NCI-H524 treated with DMSO at 0.1 percent for 48 hours (cell line): ENCODE results near the gene HDAC4.
"Not testable (repeated sequence)": the region's sequence is repeated elsewhere in the genome, so short reads cannot be mapped to it uniquely, and the experiment has no call there.

ENCODE experiments used
- DNase-seq: peaks from one replicate; lab custom pipeline; 2025; lab: John Stamatoyannopoulos, UW

HDAC4 gene

DNA sequence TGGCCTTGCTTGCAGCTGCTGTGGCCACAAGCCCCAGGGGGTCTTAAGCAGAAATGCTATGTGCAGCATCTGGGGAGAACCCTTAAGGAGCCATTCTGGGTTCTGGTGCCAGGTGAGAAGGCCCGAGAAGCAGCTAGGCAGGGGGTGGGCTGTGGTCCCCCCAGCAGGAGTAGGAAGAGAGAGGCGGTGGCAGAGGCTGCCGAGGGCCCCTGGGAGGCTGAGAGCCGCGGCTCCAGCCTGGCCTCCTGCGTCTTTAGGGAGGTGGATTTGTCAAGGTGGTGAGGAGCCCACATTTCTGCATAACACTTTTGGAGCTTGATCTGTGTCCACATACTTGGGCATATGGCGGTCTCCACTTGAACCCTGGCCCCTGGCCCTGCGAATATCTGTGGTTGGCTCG lies 356.5 kb downstream of the HDAC4 start:
- no peak for DNase-seq

- DNase-seq: no peak
Measured at GRCh38 chr2:239043326-239043725, 357.5 kb downstream of the HDAC4 start.

DNA sequence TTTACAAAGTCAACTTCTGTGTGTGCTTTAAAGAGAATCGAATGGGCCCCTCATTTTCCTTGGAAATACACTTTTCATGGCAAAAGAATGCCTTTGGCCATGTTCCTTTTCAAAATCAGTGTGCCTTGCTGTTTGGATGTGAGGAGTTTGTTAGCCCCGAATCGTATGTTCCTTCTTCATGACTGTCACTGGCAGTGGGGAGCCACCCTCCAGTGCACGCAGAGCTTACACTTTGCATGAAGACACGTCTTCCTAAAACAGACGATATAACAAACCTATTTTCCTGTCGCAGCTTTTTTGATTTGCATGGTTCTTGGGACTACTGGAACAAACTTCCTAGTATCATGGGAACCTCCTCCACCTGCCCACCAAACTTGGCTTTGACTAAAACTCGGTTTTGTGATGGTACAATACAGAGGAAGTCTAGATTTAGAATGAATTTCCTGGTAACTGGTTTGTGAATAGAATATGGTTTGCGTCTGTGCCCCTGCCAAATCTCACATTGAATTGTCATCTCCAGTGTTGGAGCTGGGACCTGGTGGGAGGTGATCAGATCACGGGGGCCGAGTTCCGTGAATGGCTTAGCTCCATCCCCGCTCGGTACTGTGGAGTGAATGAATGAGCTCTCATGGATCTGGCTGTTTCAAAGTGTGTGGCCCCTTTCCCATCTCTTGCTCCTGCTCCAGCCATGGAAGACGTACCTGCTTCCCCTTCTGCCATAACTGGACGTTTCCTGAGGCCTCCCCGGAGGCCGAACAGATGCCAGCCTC lies 358.1 kb downstream of the HDAC4 start:
- DNase-seq: no peak

- DNase-seq: no peak
Measured at GRCh38 chr2:239042046-239042445, 358.8 kb downstream of the HDAC4 start.

DNA sequence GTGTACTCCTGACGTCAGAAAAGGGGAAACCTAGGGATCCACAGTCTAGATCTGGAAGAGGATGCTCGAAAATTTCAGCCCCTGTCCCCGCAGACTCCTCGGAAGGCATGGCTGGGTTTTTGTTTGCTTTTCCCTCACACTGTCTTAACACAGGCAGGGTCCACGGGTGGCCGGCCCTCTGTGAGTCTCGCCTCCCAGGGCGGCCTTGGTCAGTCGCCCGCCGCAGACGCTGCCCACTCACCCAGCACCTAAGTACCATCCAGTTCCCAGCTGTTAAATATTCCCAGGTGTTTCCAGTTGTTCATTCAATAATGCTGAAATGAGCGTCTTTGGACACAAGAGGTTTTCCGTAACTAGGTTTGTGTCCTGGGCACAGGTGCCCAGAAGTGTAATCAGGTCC lies 359.8 kb downstream of the HDAC4 start:
- no peak for DNase-seq

- no peak for DNase-seq
Measured at GRCh38 chr2:239040152-239040761, 360.6 kb downstream of the HDAC4 start.

- DNase-seq: no peak
Measured at GRCh38 chr2:239039479-239039861, 361.4 kb downstream of the HDAC4 start.

- DNase-seq: no peak
Measured at GRCh38 chr2:239038773-239039478, 361.9 kb downstream of the HDAC4 start.

GRCh38 chr2:239038284-239038683 lies 362.5 kb downstream of the HDAC4 start:
- not testable (repeated sequence) for DNase-seq

DNA sequence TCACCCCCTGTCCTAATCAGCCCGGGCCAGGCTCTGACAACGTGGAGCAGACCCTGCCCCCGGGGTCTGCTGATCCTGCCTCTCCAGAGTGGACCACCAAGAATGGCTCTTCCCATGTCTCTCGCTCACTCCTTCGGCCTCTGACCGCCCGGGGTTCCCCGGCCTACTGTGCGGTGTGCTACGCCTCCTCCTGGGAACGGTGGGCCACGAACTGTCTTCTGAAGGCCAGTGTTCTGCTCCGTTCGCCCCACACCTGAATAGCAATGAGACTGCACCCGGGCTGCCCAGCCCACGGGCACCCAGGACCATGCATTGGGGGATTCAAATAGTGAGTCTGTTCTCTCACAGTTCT lies 363.3 kb downstream of the HDAC4 start:
- DNase-seq: no peak

DNA sequence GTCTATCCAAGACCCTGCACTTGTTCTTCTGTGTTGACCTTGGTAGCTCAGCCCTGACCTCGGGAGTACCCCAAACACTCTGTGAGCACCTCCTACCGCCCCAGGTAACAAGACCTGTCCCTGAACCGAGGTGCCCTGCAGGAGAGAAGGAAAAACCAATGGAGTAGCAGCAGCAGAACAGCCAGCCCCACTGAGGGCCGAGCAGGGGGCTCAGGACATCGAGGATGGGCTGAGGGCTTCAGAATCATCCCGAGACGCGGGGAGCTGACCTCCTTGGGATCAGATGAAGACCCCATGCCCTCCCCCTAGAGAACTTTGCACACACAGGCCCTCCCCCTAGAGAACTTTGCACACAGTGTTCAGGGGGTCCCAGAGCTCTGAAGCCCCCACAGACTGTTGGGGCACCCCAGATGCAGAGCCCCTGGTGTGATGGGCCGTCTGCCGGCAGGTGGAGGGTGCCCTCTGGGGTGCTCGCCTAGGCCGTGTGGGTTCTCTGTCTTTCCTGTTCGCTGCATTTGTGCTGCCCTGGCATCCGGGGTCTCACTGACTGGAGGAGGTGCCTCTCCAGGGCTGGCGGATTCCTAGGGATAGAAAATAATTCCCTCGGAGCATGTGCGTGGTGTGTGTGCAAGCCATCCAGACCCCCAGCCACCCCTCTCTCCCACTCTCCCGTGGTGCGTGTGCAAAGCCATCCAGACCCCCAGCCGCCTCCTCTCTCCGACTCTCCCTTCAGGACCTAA lies 363.8 kb downstream of the HDAC4 start:
- DNase-seq: no peak

DNA sequence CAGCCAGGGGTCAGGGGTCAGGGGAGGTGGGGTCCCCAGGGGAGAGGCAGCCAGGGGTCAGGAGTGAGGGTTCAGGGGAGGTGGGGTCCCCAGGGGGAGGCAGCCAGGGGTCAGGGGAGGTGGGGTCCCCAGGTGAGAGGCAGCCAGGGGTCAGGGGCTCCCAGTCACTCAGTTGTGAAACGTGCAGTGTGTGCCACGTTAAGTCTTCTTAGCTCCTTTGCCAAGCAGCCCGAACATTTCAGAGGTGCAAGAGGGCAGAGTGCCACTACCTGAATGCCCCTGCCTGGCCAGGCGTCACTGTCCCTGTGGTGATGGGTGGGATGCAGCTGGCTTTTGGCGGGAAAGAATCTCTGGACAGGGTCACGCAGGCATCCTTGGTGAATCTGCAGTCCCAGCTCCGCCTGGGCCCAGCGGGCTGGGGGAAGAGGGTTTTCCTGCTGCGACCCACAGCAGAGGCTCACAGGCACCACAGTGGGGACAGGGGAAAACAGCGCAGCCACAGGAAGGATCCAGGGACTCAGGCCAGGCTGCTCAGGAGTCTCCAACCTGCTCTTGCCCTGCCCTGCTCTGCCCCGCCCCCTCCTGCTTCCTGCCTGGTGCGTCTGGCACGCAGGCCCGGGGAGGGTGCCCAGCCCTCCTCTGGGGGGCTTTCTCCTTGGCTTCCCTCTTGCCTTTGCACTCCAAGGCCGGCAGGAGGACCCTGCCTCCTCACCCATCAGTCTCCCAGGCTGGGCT lies 364.7 kb downstream of the HDAC4 start:
- no peak for DNase-seq

DNA sequence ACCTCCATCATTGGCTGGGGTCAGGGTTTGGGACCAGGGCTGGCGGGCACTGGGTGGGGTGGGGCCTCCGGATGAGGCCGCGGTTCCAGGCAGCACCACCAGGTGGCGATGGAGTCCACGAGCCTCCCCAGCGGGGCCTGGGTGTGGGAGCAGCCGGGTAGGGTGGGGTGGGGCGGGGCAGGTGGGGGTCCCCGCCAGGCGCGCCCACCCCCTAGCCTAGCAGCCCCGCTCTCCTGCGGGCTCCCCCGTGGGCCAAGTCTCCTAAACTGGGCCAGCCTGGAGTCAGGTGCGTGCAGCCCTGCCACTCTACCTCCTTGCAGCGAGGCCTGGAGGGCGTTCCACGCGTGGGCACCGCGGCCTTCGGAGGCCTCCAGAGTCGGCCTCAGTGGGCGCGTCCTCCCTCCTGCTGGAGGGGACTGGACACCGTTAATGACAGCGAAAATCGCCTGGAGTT lies 365.4 kb downstream of the HDAC4 start:
- no peak for DNase-seq

GRCh38 chr2:239034561-239035341 lies 366.1 kb downstream of the HDAC4 start:
- no peak for DNase-seq

DNA sequence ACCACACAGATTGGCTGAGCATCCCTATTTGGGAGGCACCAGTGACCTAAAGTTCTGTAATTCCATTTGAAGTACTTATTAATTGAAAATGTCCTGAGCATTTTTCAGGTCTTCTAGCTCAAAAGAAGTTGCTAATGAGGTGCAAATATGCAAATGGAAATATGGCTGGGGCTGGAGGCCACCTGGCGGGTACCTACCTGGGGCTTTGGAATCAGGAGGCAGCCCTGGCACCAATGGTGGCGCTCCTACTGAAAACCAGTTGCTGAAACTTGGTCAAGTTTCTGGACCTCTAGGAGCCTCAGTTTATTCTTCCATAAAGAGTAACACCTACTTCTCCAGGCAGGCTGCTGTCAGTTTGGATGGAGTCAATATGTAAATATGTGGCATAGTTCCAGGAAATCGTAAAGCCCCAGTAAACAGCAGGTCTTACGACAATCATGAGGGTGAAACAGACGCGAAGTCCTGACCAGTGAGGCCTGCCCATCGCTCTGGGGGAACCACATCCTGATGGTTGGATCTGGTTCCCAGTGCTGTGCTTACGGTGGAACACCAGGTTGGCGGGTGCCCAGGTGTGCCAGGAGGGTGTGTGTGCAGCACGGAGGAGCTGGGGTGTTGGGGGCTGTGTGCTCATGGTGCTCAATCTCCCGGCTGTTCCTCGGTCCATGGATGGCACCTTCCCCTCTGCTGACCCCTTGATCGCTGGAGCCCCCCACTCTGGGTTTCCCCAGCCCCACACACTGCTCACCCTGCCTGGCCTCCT lies 366.8 kb downstream of the HDAC4 start:
- no peak for DNase-seq

DNA sequence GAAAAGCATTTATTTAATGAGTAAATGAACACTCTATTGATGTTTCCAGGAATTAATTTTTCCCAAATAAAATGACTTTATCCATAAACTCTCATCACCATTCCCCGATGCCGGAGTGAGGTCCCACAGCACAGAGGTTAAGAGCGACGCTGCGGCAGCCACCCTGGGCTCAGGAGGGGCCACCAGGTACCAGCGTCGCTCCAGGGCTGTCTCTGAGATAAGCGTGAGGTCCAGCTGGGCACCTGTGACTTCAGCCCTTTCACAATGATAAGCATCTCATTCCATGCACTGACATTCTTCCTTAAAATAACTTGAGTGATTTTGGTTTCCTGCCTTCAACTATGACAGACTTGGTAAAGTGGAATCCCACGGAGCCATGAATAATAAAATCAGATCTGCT lies 370.9 kb downstream of the HDAC4 start:
- DNase-seq: no peak

GRCh38 chr2:239028253-239028619 lies 372.6 kb downstream of the HDAC4 start:
- DNase-seq: no peak

DNA sequence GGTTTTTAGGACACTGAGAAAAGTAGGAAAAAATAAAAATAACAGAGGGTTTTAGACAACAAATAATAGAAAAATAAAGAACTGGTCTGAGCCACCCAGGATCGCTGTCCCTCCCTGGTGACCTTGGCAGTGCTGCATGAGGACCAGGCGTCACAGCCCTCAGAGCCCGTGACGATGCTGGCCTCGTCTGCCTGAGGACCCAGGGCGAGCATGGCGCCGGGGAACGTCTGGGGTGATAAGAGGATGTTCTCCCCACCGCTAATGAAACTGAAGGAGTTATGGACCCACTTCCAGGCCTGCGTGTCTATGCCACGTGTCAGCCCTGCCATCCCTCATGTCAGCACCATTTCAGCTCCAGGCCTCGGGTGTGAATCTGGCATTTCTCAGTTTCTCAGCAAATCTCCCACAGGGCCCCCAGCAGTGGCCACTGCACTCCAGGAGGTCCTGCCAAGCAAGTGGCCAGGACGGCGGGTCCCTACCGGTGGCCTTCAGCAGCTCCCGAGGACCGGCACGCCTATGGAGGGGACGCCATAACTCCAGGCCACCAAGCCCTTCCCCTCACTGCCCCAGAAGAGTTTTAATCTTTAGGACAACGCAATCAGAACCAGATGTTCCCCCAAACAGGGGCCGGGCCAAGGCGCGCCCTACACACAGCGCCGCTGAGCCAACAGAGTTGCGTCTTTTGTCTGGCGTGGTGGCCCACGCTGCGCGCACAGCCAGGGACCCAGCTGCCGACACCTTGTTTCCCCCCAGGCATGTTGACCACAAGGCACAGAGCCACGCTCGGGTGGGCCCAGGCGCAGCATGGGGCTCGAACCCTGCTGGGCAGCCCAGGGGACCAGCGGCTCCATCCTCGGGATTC lies 373.2 kb downstream of the HDAC4 start:
- no peak for DNase-seq

DNA sequence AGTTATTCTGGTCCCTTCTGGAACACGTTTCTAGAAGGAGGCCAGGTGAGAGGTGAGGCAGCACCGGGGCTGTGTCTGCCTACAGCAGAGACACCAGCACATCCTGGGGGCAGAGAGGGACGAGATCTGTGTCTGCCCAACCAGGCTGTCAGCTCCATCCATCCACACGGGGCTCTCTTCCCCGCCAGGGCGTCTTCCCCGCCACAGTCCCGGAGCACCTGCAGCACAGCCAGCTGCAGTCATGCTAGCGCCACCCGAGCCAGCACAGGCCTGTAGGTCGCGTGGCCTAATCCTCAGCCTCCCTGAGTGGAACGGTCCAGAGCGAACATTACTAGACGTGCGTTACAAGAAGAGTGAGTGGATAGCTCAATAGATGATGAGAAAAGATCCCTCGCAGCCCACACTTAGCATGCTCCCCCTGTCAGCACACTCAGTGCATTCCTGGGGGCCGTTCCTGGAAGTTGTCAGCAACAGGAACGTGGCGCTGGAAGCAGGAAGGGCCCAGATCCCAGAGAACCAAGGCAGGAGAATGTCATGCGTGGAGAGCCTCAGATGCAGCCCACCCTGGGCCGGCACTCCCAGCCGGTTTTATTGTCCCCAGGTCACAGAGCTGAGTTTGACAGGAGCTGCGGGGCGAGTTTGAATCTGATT lies 374.0 kb downstream of the HDAC4 start:
- DNase-seq: no peak
